ENCODE data around the gene MAP7D3.

MAP7D3 gene

DNA sequence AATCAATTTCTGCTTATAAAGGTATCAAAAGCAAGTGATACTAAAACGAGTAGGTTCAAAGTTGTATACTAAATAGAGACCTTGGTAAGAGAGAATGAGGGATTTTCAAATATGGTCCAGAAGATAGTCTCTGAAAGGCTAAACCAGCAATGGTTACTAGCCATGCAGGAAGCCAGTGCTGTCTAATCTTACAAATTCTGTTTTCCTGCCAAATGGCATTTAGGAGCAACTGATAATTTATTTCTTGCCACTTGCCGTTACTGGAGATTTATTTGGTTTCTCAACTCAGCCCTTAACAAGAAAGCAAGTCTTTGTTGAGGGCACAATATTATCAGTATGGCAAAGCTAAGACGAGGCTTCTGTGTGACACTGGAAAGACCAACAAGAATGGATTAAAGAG is 47.2 kb downstream of the MAP7D3 start:
- DNase-seq = no peak

DNA sequence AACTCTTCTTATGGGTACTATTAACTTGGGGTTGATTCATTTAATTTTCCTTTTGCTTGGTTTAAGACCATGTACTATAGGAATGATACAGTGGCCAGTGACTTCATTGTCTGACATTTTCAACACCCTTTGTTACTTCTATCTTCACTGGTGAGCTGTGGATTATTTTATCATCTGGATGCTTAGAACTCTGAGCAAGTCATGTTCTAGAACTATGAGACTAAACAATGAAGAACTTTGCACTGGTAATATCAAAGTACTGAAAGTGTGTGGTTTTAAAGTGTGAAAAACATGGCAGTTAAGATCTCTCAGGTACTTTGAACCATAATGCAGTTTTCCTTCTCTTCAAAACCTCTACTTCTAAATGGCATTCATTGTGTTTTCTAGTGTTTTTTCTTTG is 47.8 kb downstream of the MAP7D3 start:
- no peak for DNase-seq

DNA sequence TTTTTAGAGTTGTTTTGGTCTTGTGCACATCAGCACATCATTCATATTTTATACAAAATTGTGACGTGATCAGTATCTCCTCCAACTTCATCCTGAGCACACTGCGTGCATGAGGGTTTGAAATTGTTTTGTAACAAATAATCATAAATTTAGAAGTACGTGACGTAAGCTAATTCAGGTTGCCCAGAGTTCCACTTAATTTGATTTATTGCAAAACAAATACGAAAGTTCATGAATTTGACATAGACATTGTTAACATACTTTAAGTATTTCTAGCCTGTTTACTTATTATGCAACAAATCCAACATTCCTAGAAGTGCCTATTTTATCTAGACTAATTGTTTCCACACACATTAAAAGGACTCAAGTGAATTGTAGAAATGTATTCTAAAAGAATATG is 48.3 kb downstream of the MAP7D3 start:
- DNase-seq = no peak

DNA sequence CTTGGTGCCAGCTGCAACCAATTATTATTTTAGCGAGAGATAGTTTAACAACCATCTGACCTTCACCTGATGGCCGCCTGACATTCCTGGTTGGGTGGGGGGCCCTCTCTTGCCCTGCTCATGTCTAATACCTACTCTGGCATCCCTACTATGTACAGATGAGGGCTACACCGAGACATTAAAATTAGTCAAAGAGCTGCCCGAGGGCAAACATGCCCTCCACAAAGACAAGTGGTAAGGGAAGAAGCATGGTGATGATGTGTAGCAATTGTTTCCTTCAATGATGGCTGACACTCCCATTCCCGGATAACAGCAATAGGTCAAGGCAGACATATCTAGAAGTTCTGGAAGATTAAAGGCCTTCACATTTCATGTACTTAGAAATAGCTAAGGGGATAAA is 49.6 kb downstream of the MAP7D3 start:
- no peak for DNase-seq

DNA sequence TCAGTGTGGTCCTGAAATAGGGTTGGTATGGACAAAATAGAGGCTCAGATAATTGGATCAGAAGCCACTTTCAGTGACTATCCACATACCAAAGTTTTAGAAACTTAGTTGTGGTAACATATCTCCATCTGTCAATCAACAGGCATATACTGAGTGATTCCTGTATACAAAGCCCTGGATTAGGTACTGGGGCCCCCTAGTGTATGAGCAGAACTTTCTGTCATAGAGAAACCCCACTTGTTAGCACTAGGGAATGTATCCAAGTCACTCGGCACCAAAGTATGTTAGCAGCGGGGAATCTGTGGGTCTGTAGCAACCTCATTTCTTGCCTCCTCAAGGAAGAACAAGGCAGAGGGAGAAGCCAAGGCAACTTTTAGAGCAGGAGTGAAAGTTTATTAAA is 50.7 kb downstream of the MAP7D3 start:
- DNase-seq = no peak

DNA sequence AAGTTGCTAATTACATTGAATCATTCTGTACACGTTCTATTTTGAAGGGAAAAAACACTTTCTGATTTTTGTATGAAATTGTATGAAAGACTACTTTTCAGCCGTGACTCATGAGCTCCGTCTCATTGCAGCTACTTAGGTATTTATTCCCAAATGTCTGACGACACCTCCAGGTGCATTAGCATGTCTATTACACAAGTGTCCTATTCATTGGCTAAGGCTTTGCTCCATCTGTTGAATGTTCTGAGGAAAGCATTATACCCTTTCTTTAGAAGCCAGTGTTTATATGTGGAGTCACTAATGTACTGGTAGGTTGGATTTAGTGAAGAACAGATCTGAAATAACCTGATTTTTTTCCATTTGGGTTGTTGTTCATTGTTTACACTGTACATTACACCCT is 51.8 kb downstream of the MAP7D3 start:
- peak; percentile 49 for DNase-seq

DNA sequence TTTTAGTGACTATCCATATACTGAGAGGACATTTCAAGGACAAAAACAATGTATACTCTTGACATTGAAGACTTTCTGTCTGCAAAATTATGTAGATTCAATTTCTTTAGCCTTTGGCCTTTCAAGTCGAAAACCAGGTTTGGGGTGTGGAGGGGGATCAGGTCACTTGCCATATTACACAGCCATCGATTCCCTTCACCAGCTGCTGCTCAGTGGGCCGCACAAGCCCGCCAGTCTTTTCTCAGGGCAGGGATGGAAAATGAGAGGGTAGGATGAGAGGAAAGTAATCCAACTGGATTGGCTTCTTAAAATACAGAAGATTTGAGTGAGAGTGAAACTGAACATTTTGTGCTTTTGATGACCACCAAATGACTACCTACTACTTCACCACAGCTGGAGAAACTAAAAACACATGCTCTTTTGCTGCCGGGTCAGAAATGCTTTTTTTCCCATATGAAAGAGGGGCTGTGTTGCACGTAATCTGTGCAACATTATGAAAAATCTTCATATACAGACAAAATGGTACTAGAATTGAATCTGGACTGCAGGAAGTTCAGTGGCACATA is 52.4 kb downstream of the MAP7D3 start:
- no peak for DNase-seq

DNA sequence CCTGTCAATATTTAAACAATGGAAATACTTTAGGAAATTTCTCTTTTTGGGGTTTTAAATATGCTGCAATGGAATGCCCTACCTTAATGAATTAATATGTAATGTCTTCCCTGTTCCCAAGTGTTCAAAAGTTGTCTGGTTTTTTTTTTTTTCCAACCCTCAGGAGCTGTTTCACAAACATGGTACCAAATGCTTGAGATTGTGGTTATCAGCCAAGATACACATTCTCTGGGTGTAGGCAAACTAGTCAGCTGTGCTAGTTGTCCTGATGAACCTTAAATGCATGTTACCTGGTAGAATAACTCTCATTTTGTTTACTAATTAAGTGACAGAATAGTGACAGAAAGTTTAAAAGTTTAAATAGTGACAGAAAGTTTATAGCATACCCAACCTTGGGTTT is 53.2 kb downstream of the MAP7D3 start:
- DNase-seq = no peak

DNA sequence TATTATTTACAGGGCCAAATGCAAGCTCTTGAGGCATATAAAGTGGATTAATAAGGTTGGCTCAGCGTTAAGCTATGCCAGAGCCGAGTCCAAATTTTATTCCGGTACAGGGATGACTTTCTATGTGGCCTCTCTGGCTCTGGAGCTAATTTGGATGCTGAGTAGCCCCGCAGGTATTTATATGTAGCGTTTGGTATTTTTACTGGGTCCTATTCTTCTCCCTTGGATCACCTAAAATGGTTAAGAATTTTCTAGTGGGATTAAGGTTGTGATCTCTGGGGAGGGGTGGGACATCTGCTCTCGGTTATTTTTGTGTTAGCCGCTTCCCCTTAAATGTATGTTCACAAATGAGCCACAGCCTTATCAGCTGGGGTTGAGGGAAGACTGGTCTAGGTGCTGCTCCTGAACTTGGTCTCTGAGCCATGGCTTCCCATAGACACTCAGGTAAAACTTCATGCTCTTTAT is 54.5 kb downstream of the MAP7D3 start:
- DNase-seq = peak; percentile 77

DNA sequence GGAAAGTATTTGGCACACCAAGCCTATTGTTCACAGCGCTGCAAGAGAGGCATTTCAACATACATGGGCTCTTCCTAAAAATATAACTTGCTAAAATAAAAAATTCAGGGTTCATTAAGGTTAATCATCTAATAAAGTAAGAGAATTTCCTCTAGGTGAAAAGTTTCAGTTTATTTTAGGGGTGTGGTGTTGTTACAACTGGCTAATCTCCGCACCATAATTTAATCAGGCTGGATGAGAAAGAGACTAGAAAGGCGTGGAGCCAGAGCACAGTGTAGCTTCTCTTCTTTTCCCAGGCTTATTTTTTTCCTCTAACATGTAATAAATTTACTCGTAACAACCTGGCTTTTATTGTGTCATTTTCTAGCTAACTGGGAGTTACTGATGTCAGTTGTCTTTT is 56.0 kb downstream of the MAP7D3 start:
- no peak for DNase-seq

DNA sequence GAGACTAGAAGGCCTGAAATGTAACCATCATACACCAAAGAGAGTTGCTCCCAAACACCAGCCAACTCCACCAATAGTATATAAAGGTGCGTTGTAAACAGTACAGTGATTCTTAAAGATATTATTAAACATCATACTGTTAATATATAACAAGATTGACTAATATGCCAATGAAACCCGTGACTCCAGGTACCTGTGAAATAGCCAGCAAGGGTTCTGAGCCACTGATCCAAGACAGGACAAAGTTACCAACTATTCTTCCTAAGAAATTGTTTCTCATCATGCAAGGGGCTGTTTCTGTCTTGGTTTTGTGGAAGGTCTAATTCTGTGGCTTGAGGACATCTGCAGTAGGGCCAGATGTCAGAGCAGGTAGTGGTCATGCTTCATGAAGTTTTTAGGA is 56.7 kb downstream of the MAP7D3 start:
- no peak for DNase-seq

DNA sequence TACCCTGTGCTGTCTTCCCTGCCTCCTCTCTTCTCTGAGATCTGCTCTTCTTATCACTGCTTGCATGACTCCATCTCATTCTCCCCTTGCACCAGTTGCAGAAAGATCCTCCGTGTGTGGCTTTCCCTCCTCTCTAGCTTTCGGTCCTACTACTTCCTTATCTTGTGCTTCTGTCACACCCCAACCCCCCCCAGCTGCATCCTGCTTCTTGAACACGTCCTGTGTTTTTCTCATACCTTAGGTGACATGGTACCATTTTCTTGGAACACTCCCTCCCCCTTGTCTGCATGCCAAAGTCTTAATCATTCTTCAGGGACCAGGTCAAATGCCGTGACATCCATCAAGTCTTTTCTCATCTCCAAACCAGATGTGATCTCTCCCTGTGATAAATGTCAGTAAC is 57.4 kb downstream of the MAP7D3 start:
- DNase-seq = no peak

DNA sequence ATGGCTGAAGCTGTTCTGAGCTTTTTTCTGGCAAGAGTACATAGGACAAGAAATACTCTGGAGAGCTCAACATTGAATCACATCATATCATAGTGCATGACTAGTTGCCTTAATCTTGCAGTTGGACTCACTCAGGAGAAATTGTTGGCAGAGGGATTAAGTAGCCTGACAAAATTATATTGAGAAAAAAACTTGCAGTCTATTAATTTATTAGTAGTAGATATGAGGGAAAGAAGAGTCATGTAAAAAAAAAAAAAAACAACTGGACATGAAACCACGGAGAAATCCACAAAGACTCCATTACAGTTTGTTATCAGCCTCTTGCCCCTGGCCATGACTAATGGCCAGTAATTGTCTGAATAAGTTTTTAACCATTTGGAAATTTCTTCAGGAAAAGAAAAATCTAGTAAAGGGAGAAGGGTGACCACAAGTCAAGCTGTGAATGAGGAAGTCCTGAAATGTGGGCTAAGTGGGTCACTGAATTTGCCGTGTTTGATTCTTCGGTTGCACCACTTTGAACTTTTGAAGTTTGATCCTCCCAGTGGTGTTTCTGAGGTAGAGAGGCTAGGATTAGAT is 58.3 kb downstream of the MAP7D3 start:
- DNase-seq = no peak

DNA sequence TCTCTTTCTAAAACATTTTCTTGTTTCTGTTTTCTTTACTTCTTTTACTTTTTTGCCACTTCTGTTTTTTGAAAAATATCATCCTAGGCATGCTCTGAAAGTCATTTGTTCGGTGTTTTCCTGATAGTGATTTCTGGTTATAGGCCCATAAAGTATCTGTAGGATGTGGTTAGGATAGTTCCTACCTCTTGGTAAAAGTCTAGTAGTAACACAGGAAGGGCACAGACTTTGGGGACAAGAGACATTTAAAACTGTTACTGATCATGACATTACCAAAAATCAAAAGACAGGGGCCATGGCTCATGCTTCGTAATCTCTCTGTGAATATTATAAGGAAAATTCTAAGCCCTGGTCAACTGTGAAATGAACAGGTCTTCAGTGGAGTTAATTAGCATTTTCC is 59.1 kb downstream of the MAP7D3 start:
- DNase-seq = no peak

DNA sequence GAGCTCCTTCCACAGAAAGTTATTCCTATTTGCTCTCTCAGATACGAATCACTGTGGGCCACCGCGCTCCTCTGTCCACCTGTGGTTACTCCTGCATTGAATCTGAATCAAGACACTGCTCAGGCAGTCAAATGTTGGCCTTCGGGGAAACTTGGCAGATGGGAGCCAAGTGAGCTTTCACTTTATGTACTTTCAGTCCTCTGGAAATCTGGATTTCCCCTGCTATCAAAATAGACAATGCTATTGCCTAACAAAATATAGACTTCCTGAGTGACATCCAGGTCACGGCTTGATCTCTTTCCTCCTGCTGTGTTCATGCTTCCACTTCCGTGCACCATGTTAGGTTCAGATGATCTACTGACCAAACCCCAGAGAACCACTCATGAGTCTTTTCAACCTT is 60.0 kb downstream of the MAP7D3 start:
- no peak for DNase-seq

DNA sequence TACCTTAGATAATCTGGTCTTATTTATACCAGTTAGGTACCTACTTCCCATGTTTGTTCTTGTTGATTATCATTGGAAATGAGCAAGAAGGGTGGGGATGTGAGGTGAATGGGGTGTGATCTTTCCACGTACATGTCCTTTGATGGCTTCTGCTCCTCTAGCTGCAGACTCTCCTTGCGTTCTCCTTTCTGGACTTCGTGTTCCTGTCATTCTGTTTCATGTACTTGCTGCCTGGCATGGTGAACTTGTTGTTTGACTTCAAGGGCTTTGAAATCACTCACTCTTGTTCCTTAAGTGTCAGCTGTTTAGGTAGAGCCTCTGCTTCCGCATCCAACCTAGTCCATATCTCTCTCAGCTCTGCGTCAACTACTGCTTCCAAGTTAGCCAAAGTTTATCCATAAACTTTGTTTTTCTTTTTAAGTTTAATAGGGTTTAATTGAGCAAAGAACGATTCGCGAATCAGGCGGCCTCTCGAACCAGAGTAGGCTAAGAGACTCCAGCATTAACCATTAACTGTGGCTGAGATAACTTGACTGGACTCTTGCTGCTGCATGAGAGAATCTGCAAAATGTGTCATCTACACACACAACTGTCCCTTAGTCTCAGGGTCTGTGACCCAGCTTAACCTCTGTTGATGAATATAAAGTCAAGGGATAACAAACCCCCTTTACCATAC is 61.0 kb downstream of the MAP7D3 start:
- DNase-seq = no peak

DNA sequence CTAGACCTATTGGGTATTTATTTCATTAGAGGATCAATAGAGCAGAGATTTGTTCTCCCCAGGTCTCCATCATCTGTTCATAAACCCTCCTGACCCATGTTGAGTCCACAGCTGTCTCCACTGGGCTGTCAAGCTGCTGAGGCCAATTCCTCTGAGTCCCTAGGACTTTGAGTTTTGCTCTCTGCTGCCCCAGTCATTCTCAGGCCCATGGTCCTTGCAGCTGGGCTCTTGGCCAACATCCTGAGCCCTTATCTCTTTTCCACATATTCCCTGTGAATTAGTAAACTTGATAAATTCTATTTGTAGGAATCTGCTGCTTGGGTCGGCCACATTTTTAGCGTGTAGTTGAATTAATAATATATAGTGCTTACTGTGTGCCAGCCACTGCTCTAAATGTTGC is 62.0 kb downstream of the MAP7D3 start:
- no peak for DNase-seq

DNA sequence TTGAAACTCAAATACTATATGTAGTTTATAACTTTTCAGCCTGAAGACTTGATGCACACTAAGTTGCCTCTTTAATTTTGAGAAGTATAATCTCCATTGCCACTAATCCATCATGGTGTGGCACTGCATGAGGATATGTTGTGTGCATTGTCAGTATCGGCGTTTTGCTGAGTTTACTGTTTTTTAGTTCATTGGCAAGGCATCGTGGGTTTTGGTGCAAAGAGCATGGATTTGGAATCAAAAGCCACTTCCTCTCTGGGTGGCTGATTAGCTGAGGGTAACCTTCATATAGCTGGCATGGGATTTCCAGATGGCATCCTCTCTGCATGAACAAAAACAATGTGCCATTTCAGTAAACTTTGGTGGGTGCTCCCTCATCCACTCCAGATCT is 65.2 kb downstream of the MAP7D3 start:
- no peak for DNase-seq

DNA sequence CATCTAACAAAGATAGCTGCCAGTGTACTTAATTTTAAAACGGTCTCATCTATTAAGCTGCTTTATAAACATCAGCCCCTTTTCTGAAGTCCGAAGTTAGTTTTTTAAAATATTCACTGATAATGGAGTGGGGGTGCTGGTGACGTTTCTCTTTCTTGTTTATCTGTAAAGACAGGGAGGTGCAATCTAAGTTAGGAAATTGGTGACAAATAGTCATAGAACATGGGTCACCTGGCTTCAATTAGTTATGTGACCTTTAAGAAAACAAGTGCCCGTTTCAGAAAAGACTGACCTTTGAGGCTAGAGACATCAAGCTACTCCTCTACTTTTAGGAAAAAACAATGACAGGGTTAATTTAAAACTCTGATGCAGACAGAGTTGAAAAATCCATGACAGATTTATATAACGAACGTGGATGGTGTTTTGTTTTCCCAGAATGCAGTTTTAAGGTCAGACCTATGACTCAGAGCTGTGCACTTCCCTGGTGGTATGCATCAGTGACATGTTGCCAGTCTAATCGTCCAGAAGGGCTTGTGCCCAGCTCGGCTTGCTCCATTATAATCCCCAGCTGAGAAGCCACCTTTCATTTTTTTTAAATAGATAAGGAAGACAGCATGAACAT is 65.7 kb downstream of the MAP7D3 start:
- DNase-seq = no peak

DNA sequence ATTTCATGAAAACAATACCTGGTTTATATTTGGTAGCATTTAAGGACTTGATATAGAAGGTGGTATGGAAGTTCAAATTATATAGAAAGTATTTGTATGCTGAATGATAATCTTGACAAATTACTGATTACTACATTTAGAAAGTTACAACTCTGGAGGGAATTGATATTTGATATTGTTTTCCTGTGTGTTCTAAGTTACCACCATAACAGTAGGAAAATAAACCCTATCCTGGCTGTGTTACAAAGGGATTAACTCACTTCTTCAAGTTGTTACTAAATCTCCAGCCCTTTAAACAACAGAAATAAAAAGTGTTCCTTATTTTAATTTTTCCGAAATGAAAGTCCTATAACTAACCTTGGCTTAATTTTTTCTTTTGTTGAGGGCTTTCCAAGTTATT is 67.3 kb downstream of the MAP7D3 start:
- no peak for DNase-seq

DNA sequence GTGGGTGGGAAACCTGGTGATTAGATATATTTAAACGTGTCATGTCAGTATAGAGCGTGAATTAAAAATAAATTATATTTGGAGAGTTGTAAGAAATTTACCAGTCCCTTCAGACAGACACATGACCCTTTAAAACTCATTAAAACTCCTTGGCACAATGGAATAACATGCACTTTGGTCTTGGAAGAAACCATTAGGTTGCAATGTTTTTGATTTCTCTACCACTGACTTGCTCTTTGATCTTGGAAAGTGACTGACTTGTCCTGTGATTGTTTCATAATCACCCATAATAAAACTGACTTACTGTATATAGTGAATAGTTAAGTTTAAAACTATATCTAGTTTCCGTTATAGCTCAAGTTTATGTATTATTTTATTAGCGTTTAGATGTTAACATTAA is 68.0 kb downstream of the MAP7D3 start:
- no peak for DNase-seq

DNA sequence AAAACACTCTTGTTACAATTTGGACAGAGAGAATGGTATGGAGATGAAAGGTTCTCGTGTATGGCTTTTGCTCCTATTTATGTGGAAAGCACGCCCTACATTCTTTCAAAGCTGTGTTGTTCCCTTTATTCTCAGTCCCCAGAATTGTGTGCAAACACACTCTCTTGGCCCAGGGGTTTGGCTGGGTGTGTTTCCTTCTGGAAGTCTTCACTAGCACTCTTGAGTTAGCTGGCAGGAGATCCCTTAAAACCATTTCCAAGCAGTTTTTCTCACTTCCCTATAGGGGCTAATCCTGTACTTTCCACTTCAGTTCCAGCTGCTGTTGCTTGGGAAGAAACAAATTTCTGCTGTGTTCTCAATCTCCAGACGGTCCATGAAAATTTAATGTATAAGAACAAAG is 68.8 kb downstream of the MAP7D3 start:
- DNase-seq = no peak

DNA sequence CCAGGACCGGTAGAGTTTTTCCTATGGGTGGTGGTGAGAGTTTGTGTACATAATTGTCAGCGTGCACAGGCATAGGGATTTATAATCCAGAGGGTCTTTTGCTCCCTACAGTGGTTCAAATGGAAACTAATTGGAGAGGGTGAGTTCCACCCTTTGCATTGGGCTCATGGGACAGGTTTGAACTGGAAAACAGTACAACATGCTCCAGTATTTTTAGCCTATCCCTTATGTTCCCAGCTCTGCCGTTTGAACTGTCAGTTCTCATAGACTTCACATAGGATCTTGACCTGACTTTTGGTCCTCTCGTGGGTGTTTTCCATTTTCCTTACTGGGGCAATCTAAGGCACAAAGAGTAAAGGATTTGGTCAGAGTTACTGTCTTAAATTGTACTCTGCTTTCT is 72.1 kb downstream of the MAP7D3 start:
- DNase-seq = no peak

DNA sequence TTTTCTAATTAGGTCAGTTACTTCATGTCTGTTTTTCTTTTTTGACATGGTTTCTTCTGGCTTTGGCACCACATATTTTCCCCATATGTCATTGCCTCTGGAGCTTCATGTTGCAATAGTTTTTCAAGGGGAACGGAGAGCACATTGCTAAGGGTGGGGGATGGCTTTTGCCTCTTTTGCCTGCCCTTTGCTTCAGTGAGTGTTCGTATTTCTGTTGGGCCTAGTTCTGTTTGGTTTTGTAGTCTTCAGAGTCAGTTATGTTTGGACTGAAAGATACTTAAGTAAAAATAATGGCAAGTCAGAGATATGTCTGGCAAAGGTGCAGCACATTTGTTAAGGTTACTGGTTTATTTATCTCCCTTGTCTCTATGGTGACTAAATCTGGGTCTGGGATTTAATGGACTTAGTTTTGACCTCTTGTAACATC is 74.8 kb downstream of the MAP7D3 start:
- DNase-seq = no peak
